Stimulated activated CD4-positive, alpha-beta T cell treated with anti-CD3 and anti-CD28 coated beads, Interleukin-15, amount 100 ng/mL, for 48 hours (primary cell): Measurements from ENCODE around the gene LRRC42.

Experiments
- DNase-seq, 2 donors: peaks; one replicate each; pipeline ENCODE4 v3.0.0-alpha.2; 2020; ENCODE audit warnings: low read depth in 2 of 2

LRRC42 gene, protein sequence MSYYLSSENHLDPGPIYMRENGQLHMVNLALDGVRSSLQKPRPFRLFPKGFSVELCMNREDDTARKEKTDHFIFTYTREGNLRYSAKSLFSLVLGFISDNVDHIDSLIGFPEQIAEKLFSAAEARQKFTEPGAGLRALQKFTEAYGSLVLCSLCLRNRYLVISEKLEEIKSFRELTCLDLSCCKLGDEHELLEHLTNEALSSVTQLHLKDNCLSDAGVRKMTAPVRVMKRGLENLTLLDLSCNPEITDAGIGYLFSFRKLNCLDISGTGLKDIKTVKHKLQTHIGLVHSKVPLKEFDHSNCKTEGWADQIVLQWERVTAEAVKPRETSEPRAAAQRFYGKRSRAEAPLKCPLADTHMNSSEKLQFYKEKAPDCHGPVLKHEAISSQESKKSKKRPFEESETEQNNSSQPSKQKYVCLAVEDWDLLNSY

DNA sequence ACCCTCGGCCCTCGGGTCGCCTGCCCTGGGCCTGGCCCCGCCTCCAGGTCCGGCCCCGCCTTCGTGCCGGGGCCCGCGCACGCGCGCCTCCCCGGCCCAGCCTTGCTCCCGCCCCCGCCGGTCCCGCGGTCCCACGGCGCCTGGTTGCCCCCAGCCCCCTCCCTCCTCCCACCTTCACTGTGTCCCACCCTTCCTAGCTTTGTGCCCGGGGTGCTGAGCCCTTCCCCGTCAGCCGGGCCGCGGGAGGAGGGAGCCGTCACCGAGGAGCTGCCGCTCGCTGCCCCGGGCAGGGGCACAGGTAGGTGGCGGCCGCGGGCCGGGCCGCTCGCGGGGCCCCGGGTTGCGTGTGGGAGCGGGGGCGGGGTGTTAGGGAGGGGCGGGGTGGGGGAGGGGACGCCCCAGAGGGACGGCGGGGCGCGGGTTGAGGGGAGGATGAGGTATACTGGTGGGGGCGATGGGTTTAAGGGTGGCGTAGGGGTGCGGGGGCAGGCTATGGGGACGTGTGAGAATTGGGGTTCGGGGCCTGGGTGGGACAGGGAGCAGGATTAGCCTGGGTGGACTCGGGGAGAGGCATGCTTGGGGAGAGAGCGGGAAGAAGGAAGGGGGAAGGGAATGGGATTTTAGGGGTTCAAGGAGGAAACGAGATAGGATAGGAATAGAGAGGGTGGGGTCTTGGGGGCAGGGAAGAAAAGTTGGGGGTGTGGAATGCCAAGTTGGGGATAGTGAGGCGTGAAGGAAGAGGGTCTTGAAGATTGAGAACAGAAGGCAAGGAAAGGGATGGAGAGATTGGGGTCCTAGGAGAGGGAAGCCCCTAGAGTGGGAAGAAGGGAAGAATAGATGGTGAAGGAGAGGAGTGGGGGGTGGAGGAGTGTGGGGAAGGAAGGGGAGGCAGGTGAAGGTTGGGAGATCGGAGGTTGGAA, at the start of gene LRRC42:
Gene LRRC42 (plus strand): TSS at position 99 of the 920 bp plus-strand sequence. CDS start 5,650 bp downstream, outside the sequence.
- no peak for DNase-seq

DNA sequence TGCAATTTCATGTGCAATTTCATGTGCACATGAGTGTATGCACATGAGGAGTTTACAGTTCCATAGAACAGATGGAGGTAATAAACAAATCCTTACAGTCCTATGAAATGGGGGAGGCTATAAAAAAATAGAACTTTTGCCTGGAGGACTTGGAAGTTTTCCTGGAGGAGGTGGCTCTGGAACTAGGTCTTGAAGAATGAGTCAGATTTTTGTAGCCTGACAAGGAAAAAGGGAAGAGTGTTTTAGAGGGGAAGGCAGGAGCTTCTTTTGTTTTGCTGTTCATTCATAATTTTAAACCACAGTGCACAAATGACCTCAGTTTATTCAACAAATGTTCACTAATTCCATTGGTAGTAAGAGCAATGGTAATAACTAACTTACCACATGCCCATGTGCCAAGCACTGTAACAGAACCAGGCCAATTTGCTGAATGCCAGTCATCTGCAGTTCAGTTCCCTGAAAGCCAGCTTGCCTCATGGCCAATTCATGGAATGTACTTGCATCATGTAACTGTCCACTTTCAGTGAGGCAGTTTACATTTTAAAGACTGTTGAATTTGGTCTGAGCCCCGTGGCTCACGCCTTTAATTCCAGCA, 49.4 kb upstream of the LRRC42 start:
- no peak for DNase-seq

DNA sequence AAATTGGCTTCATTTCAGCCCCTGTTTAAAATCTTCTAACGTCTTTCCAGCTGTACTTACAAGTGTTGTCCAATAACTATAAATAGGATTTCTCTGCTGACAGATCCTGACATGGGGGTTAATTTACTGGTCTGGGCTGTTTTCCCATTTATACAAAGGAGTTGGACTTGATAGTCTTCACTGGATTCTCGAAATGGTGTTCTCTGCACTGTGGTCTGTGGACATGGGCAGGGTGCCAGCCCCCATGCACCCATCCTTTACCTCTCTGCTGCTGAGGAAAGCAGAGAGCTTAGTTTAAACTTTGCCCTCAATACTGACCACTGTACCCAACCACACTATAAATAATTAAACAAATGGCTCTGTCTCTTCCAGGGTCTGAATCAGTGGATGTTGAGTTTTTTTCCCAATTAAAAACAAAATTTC, 46.9 kb upstream of the LRRC42 start:
- no peak for DNase-seq

DNA sequence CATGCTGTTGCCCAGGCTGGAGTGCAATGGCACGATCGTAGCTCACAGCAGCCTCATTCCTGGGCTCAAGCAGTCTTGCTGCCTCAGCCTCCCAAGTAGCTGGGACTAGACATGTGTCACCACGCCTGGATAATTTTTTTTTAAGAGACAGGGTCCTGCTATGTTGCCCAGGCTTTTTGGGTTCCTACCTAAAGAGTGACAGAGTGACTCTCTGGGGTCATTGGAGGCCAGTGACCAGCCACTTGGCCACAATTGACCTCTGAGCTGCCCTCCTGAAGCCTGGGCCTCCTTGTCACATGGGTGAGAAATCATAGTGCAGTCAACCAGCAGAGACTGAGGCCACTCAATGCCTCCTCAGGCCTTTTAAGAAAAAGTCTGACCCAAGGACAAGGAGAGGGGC, 46.4 kb upstream of the LRRC42 start:
- DNase-seq, result no peak

DNA sequence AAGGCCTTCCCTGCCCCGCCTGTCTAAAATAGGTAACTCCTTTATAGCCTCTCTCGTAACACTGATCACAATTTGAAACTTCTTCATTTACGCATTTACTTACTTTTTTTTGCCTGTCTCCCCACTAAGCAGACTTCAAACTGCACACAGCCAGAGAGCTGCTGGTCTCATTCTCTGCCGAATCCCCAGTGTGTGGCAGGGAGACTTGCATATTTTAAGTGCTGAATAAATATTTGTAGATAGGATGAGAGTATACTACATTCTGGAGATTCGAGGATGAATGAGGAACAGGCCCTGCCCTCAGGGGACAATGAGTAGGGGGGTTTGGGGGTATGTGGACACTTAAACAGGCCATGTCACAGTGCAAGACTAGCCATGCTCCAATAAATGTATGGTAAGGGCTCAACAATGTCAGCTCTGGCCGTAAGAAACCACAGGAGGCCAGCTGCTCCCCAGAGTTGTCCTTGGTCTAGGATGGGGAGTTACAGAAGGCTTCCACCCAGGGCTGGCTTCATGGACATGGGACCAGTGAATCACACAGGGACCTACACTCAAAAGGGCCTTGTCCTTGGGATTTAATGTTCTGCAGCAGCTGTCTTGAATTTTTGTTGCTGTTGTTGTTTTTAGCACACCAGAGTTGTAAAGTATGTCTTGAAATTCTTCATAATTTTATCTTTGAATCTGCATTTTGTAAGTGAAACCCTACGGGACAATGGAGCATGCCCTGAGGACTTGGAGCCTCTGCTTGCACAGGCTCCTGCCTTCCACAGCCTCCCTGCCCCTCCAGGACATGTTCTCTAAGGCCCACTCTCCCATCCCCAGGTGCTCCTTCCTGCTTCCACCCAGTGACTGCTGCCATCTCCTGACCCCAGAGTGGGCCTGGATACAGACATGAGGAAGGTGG, 43.7 kb upstream of the LRRC42 start:
- DNase-seq, result no peak

DNA sequence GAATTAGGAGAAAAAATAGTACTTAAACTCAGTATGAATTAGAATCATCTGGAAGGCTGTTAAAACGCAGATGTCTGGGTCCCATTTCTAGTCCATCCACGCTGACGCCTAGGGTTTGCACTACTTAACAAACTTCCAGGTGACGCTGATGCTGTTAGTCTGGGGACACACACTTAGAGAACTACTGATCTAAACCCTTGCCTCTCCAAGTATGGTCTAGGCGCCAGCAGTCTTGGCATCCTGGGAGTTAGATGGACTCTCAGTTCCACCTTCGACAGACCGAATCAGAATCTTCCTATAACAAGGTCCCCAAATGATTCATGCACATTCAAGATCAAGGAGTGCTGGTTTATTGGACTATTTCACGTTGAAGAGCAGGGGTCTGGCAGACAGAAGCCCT, 40.6 kb upstream of the LRRC42 start:
- DNase-seq, result no peak

DNA sequence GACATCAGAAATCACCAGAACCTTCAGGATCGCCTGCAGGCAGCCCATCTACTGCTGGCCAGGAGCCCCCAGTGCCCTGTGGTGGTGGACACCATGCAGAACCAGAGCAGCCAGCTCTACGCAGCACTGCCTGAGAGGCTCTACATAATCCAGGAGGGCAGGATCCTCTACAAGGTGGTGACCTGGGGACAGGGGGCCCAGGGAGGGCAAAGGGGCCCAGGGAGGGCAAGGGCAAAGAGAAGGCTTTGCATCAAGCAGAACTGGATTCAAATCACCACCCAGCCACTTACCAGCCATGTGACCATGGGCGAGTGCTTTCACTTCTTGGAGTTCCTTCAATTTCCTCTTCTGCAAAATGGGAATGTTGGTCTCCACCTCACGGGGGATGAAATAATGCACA, 40.0 kb upstream of the LRRC42 start:
- DNase-seq, result no peak

DNA sequence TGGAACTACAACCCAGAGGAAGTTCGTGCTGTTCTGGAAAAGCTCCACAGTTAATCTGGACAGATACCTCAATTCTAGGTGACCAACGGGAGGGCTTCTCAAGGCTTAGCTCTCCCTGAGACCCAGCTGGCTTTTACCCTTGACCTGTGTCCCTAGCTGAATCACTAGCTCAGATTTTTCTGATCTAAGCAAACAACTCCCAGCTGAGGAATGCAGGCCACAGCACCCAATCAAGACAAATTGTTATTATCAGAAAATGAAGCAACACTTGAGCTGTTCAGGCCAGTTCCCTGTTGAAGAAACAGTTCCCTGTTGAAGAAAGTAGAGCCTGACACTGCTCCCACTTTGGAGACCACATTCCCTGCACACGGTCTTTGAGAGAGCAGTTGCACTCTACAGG, 36.2 kb upstream of the LRRC42 start:
- no peak for DNase-seq

DNA sequence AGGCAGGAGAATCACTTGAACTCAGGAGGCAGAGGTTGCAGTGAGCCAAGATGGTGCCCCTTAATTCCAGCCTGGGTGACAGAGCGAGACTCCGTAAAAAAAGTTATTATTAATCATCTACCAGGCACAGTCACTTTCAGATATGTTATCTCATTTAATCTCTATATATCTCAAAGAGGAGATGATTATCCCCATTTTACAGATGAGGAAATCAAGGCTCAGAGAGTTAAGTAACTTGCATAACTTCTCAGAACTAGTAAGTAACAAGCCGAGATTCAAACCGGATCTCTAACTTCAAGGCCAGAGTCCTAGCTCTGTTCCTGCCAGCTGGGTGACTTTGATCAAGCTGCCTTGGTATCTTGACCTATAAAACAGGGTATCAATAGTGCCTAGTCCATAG, 34.7 kb upstream of the LRRC42 start:
- no peak for DNase-seq

DNA sequence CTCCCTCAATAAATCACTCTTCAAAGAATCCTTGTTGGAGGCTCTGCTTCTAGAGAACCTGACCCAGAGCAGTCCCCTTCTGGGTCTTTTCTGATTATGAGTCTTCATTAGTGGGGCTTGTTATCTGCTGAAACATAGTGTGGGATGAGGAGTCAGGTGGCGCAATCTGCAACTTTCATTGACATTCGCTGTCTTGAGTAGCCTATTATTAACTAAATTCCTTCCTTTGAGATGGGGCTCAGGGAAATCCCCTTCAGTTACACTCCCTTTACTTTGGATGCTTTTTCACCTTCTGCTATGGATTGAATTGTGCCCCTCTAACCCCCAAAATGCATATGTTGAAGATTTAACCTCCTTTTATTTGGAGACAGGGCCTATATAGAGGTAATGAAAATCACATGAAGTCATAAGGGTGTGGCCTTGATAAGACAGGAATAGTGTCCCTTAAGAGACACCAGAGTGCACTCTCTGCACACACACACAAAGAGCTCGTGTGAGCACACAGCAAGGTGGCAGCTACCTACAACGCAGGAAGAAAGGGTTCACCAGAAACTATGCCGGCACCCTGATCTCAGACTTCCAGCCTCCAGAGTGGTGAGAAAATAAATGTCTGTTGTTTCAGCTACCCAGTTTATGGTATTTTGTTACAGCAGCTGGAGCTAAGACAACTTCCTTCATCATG, 32.7 kb upstream of the LRRC42 start:
- DNase-seq, result no peak

DNA sequence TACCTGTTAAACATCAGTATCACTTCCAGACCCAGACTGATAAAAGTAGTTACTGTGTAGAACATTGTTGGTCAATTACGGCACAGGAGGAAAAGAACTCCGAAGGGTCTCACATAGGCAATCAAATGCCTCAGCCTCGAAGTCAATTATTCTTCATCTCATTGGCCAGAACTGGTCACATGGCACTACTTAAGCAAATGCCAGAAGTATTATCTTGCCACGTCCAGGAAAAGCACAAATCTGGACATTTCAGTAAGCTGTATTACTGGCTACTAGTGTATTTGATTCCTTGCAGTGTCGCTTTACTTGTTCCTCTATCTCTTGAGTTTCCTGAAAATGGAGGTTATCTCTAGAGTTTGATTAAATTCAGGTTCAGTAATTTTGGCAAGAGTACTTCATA, 27.8 kb upstream of the LRRC42 start:
- no peak for DNase-seq

DNA sequence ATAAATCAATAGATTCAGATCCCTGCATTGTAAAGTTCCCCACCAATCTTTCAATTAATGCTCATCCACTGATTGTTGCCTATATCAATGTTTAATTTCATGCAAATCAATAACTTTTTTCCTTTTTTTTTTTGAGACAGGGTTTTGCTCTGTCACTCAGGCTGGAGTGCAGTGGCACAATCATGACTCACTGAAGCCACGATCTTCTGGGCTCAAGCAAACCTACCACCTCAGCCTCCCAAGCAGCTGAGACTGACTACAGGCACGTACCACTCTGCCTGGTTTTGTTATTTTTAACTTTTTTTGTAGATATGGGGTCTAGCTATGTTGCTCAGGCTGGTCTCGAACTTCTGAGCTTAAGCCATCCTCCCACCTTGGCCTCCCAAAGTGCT, 26.5 kb upstream of the LRRC42 start:
- DNase-seq, result peak in 1 of 2 donors; percentile 18

DNA sequence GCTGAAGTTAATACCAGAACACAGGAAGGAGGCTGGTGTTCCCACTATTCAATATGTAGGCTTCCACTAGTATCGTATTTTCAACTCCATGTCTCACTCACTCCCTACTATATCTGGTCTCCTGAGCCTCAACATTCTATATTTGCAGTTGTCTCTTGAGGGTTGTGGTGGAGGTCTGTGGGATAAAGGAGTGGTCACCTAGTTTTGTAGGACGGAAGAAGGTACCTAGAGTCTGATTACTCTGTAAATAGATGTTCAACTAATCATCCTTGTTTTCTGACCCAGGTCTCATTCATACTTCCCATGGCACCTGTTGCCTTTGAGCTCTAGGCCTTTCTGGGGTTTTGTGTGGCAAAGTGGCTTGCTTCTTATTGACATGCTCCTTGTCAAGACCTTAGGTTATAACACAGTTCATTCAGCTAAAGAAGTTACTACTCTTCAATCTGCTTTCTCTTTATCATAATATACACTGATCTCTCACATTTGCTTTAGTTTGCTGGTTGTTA, 18.7 kb upstream of the LRRC42 start:
- no peak for DNase-seq

DNA sequence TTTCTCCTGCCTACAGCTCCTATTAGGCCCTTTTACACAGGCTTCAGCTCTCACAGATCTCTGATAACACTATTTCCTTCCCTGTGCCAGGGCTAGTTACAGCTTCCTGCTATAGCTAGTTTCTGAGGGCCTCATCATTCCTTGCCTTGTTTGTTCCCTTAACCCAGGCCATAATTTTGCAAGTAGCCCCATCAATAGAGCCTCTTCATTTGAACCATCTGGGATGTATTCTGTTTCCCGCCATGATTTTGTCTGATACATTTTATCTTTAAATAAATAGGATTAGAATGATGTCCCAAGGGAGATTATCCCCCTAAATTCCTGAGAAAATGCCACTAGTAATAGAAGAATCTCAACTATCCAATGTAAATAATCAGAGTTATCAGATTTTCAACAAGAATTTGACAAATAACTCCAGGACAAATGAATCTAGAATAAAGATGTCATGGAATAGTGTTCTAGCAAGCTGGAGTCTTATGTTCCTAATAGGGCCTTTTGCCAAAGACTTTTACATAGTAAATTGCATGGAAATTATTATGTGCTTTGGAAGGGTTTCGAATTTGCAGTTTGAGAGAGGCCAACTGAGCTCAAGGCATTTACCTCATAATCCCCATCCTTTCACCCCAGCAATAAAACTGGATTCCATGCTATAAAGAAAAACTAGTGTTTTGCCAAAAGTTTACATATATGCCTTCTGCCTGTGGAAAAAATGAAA, 16.7 kb upstream of the LRRC42 start:
- no peak for DNase-seq

DNA sequence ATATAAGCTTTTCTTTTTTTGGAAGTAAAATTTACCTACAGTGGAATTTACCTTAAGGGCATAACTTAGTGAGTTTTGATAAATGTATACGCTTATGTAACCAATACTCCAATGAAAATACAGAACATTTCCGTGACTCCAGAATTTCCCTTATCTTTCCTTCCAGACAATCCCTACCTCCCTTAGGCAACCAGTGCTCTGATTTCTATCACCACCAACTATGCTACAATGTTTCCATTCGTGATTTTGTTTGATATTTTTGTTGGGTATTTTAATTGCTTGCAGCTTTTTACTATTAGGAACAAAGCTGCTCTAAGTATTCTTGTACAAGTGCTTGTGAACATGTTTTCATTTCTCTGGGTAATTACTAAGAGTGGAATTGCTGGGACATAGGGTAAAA, 15.2 kb upstream of the LRRC42 start:
- no peak for DNase-seq

DNA sequence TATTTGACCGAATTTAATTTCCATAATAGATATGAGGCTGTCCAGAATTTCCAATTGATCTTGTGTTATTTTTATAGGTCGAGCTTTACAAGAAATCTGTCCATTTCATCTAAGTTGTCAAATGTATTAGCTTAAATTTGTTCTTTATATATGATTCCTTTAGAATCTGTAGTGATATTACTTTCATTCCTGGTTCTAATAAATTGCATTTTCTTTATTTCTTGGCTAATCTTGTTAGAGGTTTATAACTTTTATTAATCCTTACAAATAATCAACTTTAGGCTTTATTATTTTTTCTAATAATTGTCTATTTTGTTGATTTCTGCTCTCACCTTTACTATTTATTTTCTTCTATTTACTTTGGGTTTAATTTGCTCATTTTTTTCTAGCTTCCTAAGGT, 14.6 kb upstream of the LRRC42 start:
- DNase-seq, result no peak

DNA sequence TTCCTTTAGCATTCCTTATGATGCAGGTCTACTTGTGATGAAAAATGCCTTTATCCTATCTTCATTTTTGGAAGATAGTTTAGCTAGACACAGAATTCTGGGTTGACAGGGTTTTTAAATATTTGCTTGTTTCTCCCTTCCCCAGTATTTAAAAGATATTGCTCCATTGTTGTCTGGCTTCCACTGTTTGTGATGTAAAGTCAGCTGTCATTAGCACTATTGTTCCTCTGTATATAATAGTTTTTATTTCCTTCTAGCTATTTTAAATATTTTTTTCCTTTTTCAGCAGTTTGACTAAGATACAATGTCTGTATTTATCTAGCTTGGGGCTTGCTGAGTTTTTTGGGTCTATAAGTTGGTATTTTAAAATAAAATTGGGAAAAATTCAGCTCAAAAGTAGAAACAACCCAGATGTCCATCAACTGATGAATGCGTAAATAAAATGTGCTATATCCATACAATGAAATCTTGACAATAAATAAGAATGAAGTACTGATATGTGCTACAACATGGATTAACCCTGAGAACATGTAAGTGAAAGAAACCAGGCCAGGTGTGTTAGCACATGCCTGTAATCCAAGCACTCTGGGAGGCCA, 11.9 kb upstream of the LRRC42 start:
- DNase-seq, result no peak

DNA sequence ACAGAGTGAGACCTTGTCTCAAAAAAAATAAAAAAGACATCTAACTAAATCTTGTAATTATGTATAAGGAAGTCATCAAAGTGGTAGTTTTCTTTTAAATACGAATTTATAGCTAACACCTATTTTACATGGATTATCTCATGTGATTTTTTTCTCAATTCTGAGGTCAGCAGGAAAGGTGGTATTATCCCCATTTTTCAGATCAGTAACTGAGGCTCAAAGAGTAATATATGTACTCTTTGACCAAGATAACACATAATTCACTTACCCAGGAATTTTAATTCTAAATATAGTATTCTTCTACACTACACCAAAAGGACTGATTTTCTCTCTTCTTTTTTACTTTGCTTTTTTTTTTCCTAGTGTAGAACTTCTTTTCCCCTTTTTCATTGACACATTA, 9.7 kb upstream of the LRRC42 start:
- DNase-seq, result no peak

DNA sequence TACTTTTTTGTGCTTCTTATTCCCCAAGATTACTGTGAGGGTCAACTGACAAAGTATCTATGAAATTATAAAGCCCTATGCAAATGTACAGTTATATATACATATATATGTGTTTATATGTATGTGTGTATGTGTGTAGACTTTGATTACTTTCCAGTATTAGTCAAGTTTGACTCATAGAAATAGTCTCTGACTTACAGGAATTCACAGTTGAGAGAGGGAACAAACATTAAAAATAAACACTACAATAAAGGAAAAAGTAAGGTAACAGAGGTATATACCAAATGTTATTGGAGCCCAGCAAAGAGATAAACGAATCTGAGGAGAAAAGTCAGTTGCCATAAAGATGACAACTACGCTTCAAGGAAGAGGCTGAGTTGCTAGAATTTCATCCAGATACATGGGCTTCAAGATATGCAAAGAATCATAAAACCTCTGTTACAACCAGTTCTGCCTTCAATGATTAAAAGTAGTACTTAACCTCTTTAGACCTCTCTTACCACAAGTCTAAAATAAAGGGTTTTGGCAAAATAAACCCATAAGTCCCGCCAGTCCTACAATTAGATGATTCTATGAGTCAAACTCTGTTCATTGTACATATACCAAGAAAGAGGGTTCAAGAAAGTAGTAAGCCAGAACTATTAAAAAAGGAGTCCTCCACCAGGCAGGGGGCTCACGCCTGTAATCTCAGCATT, 7.9 kb upstream of the LRRC42 start:
- no peak for DNase-seq
